IMR-90 (cell line): ENCODE data around the gene APIP. TPM values are rescaled to one million over a fixed set of nuclear protein-coding genes. Genes with fewer than 3 reads are reported as not detected.

Source experiments
- ATAC-seq: fragments of 200-7000 bp; cut with Tn5 transposase; 2 replicates; pipeline ENCODE4 v1.9.1; 2020; ENCODE audit warnings: low read depth, mild to moderate bottlenecking, moderate library complexity
- BruUV-seq: library from RNA; stranded (reverse); fragments of 400-500 nt; replicated peaks from 2 replicates; lab custom pipeline; 2021; lab: Mats Ljungman, UMichigan
- CTCF ChIA-PET: fragments of 300-600 bp; formaldehyde crosslinking; extraction: SDS; loops from one replicate; lab custom pipeline; 2021; ENCODE audit warnings: antibody characterized with exemption; lab: Yijun Ruan, JAX
- POLR2A ChIA-PET: fragments of 300-600 bp; sonication (Branson Sonifier 250); formaldehyde crosslinking; loops from one replicate; lab custom pipeline; 2022; ENCODE audit warnings: antibody characterized with exemption; ENCODE audit not compliant: unreplicated experiment; lab: Charles Lee
- DNase-seq: peaks from one replicate; pipeline ENCODE4 v3.0.0; 2013
- H2AFZ ChIP-seq: replicated peaks from 2 replicates; pipeline ENCODE3; 2013; ENCODE audit warnings: low read length, mild to moderate bottlenecking; ENCODE audit not compliant: poor library complexity
- H2AK5ac ChIP-seq: 2 replicates; pipeline ENCODE4 v1.6.1; 2013; ENCODE audit warnings: low read depth, low read length, inconsistent platforms
- H2AK9ac ChIP-seq: replicated peaks from 2 replicates; pipeline ENCODE3; 2013; ENCODE audit warnings: mild to moderate bottlenecking, low read depth, low read length, moderate library complexity; ENCODE audit not compliant: poor library complexity
- H2BK120ac ChIP-seq: 2 replicates; pipeline ENCODE4 v1.6.1; 2013; ENCODE audit warnings: low read depth, low read length, inconsistent platforms
- H2BK15ac ChIP-seq: 3 replicates; pipeline ENCODE4 v1.6.1; 2013; ENCODE audit warnings: low read depth, low read length, inconsistent platforms
- H2BK20ac ChIP-seq: 2 replicates; pipeline ENCODE4 v1.6.1; 2013; ENCODE audit warnings: low read depth, mild to moderate bottlenecking, inconsistent platforms, low read length, moderate library complexity
- H2BK5ac ChIP-seq: 2 replicates; pipeline ENCODE4 v1.6.1; 2013; ENCODE audit warnings: mild to moderate bottlenecking, low read depth, low read length, inconsistent platforms; ENCODE audit not compliant: poor library complexity, severe bottlenecking
- H3K14ac ChIP-seq: replicated peaks from 2 replicates; pipeline ENCODE4 v1.6.1; 2013; ENCODE audit warnings: low read depth, low read length, inconsistent platforms
- H3K18ac ChIP-seq: 2 replicates; pipeline ENCODE4 v1.6.1; 2013; ENCODE audit warnings: low read depth, low read length, control low read depth
- H3K23ac ChIP-seq: 2 replicates; pipeline ENCODE4 v1.6.1; 2013; ENCODE audit warnings: low read depth, low read length, inconsistent platforms
- H3K27ac ChIP-seq: 2 replicates; pipeline ENCODE4 v1.5.1; 2013; ENCODE audit warnings: mild to moderate bottlenecking, control low read depth, low read length; ENCODE audit not compliant: insufficient read depth
- H3K27me3 ChIP-seq: 2 replicates; pipeline ENCODE4 v1.6.1; 2013; ENCODE audit warnings: low read length; ENCODE audit not compliant: control insufficient read depth, insufficient read depth
- H3K36me3 ChIP-seq: 2 replicates; pipeline ENCODE4 v1.6.1; 2013; ENCODE audit warnings: low read length, mixed read lengths; ENCODE audit not compliant: control insufficient read depth, insufficient read depth
- H3K4ac ChIP-seq: 2 replicates; pipeline ENCODE4 v1.6.1; 2013; ENCODE audit warnings: low read depth, low read length, inconsistent platforms
- H3K4me1 ChIP-seq: 2 replicates; pipeline ENCODE4 v1.6.1; 2013; ENCODE audit warnings: low read length, mixed read lengths; ENCODE audit not compliant: control insufficient read depth, insufficient read depth
- H3K4me2 ChIP-seq: 2 replicates; pipeline ENCODE4 v1.6.1; 2013; ENCODE audit warnings: low read depth, mild to moderate bottlenecking, control low read depth, low read length, moderate library complexity
- H3K4me3 ChIP-seq: 2 replicates; pipeline ENCODE4 v1.5.1; 2013; ENCODE audit warnings: low read depth, mild to moderate bottlenecking, control low read depth, low read length, moderate library complexity; ENCODE audit not compliant: insufficient read depth
- H3K56ac ChIP-seq: 2 replicates; pipeline ENCODE4 v1.6.1; 2013; ENCODE audit warnings: low read length, inconsistent platforms; ENCODE audit not compliant: insufficient read depth; ENCODE audit errors: extremely low read depth
- H3K79me1 ChIP-seq, 2 experiments: 2 replicates each; pipeline ENCODE4 v1.6.1; 2013; ENCODE audit warnings: low read length in 2 of 2, inconsistent platforms in 1 of 2, low read depth in 1 of 2
- H3K9ac ChIP-seq: 2 replicates; pipeline ENCODE4 v1.6.1; 2013; ENCODE audit warnings: low read depth, low read length, control low read depth
- H3K9me1 ChIP-seq: 2 replicates; pipeline ENCODE4 v1.6.1; 2013; ENCODE audit warnings: low read length, inconsistent platforms; ENCODE audit not compliant: insufficient read depth
- H3K9me3 ChIP-seq: 2 replicates; pipeline ENCODE4 v1.6.1; 2013; ENCODE audit warnings: low read length; ENCODE audit not compliant: control insufficient read depth, insufficient read depth
- H4K20me1 ChIP-seq: 2 replicates; pipeline ENCODE4 v1.6.1; 2013; ENCODE audit warnings: low read length, inconsistent platforms; ENCODE audit not compliant: insufficient read depth
- H4K5ac ChIP-seq: 2 replicates; pipeline ENCODE4 v1.6.1; 2013; ENCODE audit warnings: mild to moderate bottlenecking, low read depth, low read length, control low read depth
- H4K8ac ChIP-seq, 2 experiments: 2 replicates each; pipeline ENCODE4 v1.6.1; 2013; ENCODE audit warnings: low read depth in 2 of 2, low read length in 2 of 2, control low read depth in 1 of 2, inconsistent platforms in 1 of 2
- H4K91ac ChIP-seq: 2 replicates; pipeline ENCODE4 v1.6.1; 2013; ENCODE audit warnings: low read depth, low read length, inconsistent platforms; ENCODE audit not compliant: insufficient read depth
- CEBPB ChIP-seq: IDR thresholded peaks from 2 replicates; pipeline ENCODE4 v1.6.1; 2012; ENCODE audit warnings: low read depth, low read length, improper control_type of control experiment
- FOS ChIP-seq: fragments of 150-350 bp; IDR thresholded peaks from 2 replicates; pipeline ENCODE4 v1.6.1; 2016; ENCODE audit warnings: low read depth, low read length
- MAZ ChIP-seq: IDR thresholded peaks from 2 replicates; pipeline ENCODE4 v1.6.1; 2012; ENCODE audit warnings: low read depth, mild to moderate bottlenecking, low read length, improper control_type of control experiment, moderate library complexity, borderline replicate concordance
- WGBS, 2 experiments: methylation state at CpG; one replicate each; pipeline versions ENCODE4 v1.1.5 to v1.1.7; 2013; ENCODE audit warnings: missing lambda C conversion rate in 2 of 2; ENCODE audit not compliant: insufficient read length in 1 of 2; ENCODE audit errors: extremely low coverage in 2 of 2; 5-methylcytosine and 5-hydroxymethylcytosine counted together
- dilution Hi-C: fragments of 300-500 bp; cut with HindIII; formaldehyde crosslinking; loops from one replicate; pipeline ENCODE4 v1.14.3; 2018; ENCODE audit warnings: low sequenced_read_pairs; ENCODE audit not compliant: unreplicated experiment
- in situ Hi-C: fragments of 300-500 bp; cut with MboI; formaldehyde crosslinking; loops from 3 replicates; pipeline ENCODE4 v1.14.3; 2019; ENCODE audit warnings: low sequenced_read_pairs, inconsistent platforms, mixed read lengths
- intact Hi-C: fragments of 100-400 bp; cut with micrococcal nuclease; formaldehyde crosslinking; loops from 2 replicates; pipeline ENCODE4 v1.10.0; 2022
- polyA plus RNA-seq, 3 experiments: library from polyadenylated mRNA; depleted of rRNA; stranded (reverse); fragments of >200 nt; gene quantifications; 2 replicates each; pipeline ENCODE4 v1.2.3, GENCODE V29; 2012; ENCODE audit warnings: low replicate concordance in 1 of 3
- total RNA-seq: library from RNA; depleted of rRNA; stranded (reverse); fragments of >200 nt; gene quantifications from 2 replicates; pipeline ENCODE4 v1.2.3, GENCODE V29; 2012

The APIP gene
- total and polyA plus RNA-seq, 2 of the 4 experiments (the other 2 are of a cell fraction), result 9.9 to 16.6 TPM

GRCh38 chr11:34910817-34911216, 5.4 kb downstream of the APIP start:
- no peak overlapping the region for H3K14ac ChIP-seq
- H2AFZ ChIP-seq, result no peak overlapping the region
- peaks cover 4% of the 10 kb centered on the region; the same call in 1 of the 2 replicates for H3K9me1 ChIP-seq
- H3K9ac ChIP-seq, result no peak overlapping the region
- in situ Hi-C loops (no loop called here), intact Hi-C loops (no loop called here), dilution Hi-C loops (no loop called here)
- DNase-seq (no peak), ATAC-seq (no peak)
- TF ChIP-seq CEBPB (no peak), MAZ (no peak), FOS (no peak)
- peaks cover 50 to 75% of the 10 kb centered on the region in 2 experiments for H3K79me1 ChIP-seq
- H3K27ac ChIP-seq, result no peak overlapping the region
- H3K4me3 ChIP-seq, result no peak overlapping the region
- H3K4me1 ChIP-seq, result peaks cover 3% of the 10 kb centered on the region; the same call in 1 of the 2 replicates
- H2AK9ac ChIP-seq, result no peak overlapping the region
- H3K9me3 ChIP-seq, result no peaks in the 10 kb centered on the region
- H3K18ac ChIP-seq, result no peak overlapping the region
- no peak overlapping the region for H3K4ac ChIP-seq
- ChIA-PET POLR2A (no interaction called here), CTCF (no interaction called here)
- H3K36me3 ChIP-seq, result peaks cover 2% of the 10 kb centered on the region; the same call in 1 of the 2 replicates
- no peak overlapping the region for H3K56ac ChIP-seq
- no peak overlapping the region for H3K4me2 ChIP-seq
- no peak overlapping the region for H2BK120ac ChIP-seq
- no peak overlapping the region for H4K91ac ChIP-seq
- H3K27me3 ChIP-seq, result no peaks in the 10 kb centered on the region
- peaks cover 4% of the 10 kb centered on the region; the same call in 1 of the 2 replicates for H4K20me1 ChIP-seq
- H4K5ac ChIP-seq, result no peak overlapping the region
- BruUV-seq, result no TSS peak
- no peak overlapping the region for H2AK5ac ChIP-seq
- H2BK20ac ChIP-seq, result no peak overlapping the region
- no peak overlapping the region for H2BK15ac ChIP-seq
- no CpG with 5 or more reads among the region's 1 CpG for WGBS, 2 experiments
- H4K8ac ChIP-seq, result no peak overlapping the region
- no peak overlapping the region for H2BK5ac ChIP-seq
- H3K23ac ChIP-seq, result no peak overlapping the region
